Keratinocyte (primary cell): ENCODE results near the gene MGMT. TPM values are rescaled to one million over a fixed set of nuclear protein-coding genes. Genes with fewer than 3 reads are reported as not detected.

Source experiments
- DNase-seq: peaks from one replicate; pipeline ENCODE4 v3.0.0-alpha.2; 2011; ENCODE audit warnings: low read depth, missing footprints, low spot score
- FAIRE-seq: peaks from 2 replicates; lab custom pipeline; 2011; peaks lifted over from hg19 to GRCh38; lab: Jason Lieb, UNC
- H2AFZ ChIP-seq: 2 replicates; pipeline ENCODE4 v1.6.0; 2012; ENCODE audit warnings: low read length, control low read depth, inconsistent platforms; ENCODE audit not compliant: control insufficient read depth
- H3K27ac ChIP-seq: 2 replicates; pipeline ENCODE4 v1.5.1; 2011; ENCODE audit warnings: low read length; ENCODE audit not compliant: control insufficient read depth, insufficient read depth
- H3K27me3 ChIP-seq: 3 replicates; pipeline ENCODE4 v1.6.0; 2011; ENCODE audit warnings: low read length; ENCODE audit not compliant: control insufficient read depth, insufficient read depth; ENCODE audit errors: extremely low read depth
- H3K36me3 ChIP-seq, 2 experiments: 2 replicates in 1 of 2; 3 replicates in 1 of 2; pipeline ENCODE4 v1.5.1; 2011; ENCODE audit warnings: low read length in 2 of 2, mild to moderate bottlenecking in 1 of 2; ENCODE audit not compliant: control insufficient read depth in 2 of 2, insufficient read depth in 2 of 2; ENCODE audit errors: extremely low read depth in 1 of 2
- H3K4me1 ChIP-seq: 3 replicates; pipeline ENCODE4 v1.5.1; 2011; ENCODE audit warnings: low read length; ENCODE audit not compliant: control insufficient read depth, insufficient read depth; ENCODE audit errors: extremely low read depth
- H3K4me2 ChIP-seq: 3 replicates; pipeline ENCODE4 v1.6.0; 2011; ENCODE audit warnings: low read depth, low read length; ENCODE audit not compliant: control insufficient read depth, insufficient read depth; ENCODE audit errors: extremely low read depth
- H3K4me3 ChIP-seq, 3 experiments: fragments of 200-600 bp in 1 of 3; sonication (generic) in 1 of 3; 2 replicates in 2 of 3; 3 replicates in 1 of 3; pipeline ENCODE4 v1.5.1; 2011 to 2016; ENCODE audit warnings: low read length in 3 of 3, mild to moderate bottlenecking in 3 of 3, control low read depth in 2 of 3, inconsistent platforms in 1 of 3, low read depth in 1 of 3, mixed read lengths in 1 of 3, mixed run types in 1 of 3, moderate library complexity in 1 of 3; ENCODE audit not compliant: control insufficient read depth in 2 of 3, insufficient read depth in 2 of 3; ENCODE audit errors: extremely low read depth in 1 of 3
- H3K79me2 ChIP-seq: 2 replicates; pipeline ENCODE4 v1.6.0; 2012; ENCODE audit warnings: low read length; ENCODE audit not compliant: control insufficient read depth, insufficient read depth
- H3K9ac ChIP-seq: 3 replicates; pipeline ENCODE4 v1.6.0; 2011; ENCODE audit warnings: low read length; ENCODE audit not compliant: control insufficient read depth, insufficient read depth; ENCODE audit errors: extremely low read depth
- H3K9me1 ChIP-seq: 3 replicates; pipeline ENCODE4 v1.6.0; 2011; ENCODE audit warnings: low read length; ENCODE audit not compliant: control insufficient read depth, insufficient read depth; ENCODE audit errors: extremely low read depth
- H3K9me3 ChIP-seq: 2 replicates; pipeline ENCODE4 v1.5.1; 2012; ENCODE audit warnings: low read depth, low read length; ENCODE audit not compliant: control insufficient read depth
- H4K20me1 ChIP-seq: 3 replicates; pipeline ENCODE4 v1.6.0; 2011; ENCODE audit warnings: low read length; ENCODE audit not compliant: control insufficient read depth, insufficient read depth; ENCODE audit errors: extremely low read depth
- CTCF ChIP-seq, 3 experiments: IDR thresholded peaks in 1 of 3; conservative IDR thresholded peaks in 1 of 3; optimal IDR thresholded peaks in 1 of 3; 2 replicates in 2 of 3; 3 replicates in 1 of 3; pipeline versions ENCODE3 to v1.5.1; 2011; ENCODE audit warnings: low read length in 3 of 3, mild to moderate bottlenecking in 3 of 3, moderate library complexity in 2 of 3, control low read depth in 1 of 3, inconsistent platforms in 1 of 3; ENCODE audit not compliant: insufficient read depth in 2 of 3; ENCODE audit errors: extremely low read depth in 1 of 3
- EZH2 ChIP-seq: IDR thresholded peaks from one replicate; pipeline ENCODE4 v1.6.1; 2012; ENCODE audit warnings: inconsistent platforms, mild to moderate bottlenecking, low read length, moderate library complexity
- dilution Hi-C: fragments of 300-500 bp; cut with MboI; formaldehyde crosslinking; loops from one replicate; pipeline ENCODE4 v1.7.0; 2020; ENCODE audit warnings: low sequenced_read_pairs; ENCODE audit not compliant: extremely low pct_ligation_motif_present
- polyA plus RNA-seq, 5 experiments: library from polyadenylated mRNA; depleted of rRNA in 3 of 5; stranded (reverse) in 3 of 5; stranded (forward) in 1 of 5; unstranded in 1 of 5; fragments of >200 nt; gene quantifications; 1 replicate in 1 of 5; 2 replicates in 3 of 5; 3 replicates in 1 of 5; pipeline versions ENCODE4 v1.2.1 to v1.2.3, GENCODE V29; 2011 to 2012; ENCODE audit warnings: missing spikeins in 2 of 5, low read depth in 1 of 5, low replicate concordance in 1 of 5

Gene MGMT
- polyA plus RNA-seq, 1 donor (not counting 4 experiments of a cell fraction or from before 2014, with no cell fraction given) = 15.2 TPM

- no peak overlapping the region for H3K27ac ChIP-seq
- H3K79me2 ChIP-seq = no peaks in the 10 kb centered on the region
- DNase-seq (no peak), FAIRE-seq (no peak)
- no peaks in the 10 kb centered on the region for H4K20me1 ChIP-seq
- dilution Hi-C loops = no loop called here
- no peaks in the 10 kb centered on the region for H3K36me3 ChIP-seq
- H3K9me1 ChIP-seq = no peaks in the 10 kb centered on the region
- no peak overlapping the region for H3K4me3 ChIP-seq
- H3K4me2 ChIP-seq = no peak overlapping the region
- no peak overlapping the region for H3K9ac ChIP-seq
- H2AFZ ChIP-seq = no peak overlapping the region
- TF ChIP-seq CTCF (optimal IDR thresholded peaks at IDR 0.05 in 1 of 3, IDR thresholded peaks at IDR 0.05 in 1 of 3, conservative IDR thresholded peaks at IDR 0.05 in 1 of 3; ENCODE audit: extremely low read depth in 1 of 3, insufficient read depth in 2 of 3, low read length in 3 of 3) = no peak
- TF ChIP-seq EZH2 = no peak
- H3K9me3 ChIP-seq = no peaks in the 10 kb centered on the region
- H3K4me1 ChIP-seq = no peaks in the 10 kb centered on the region
- H3K27me3 ChIP-seq = no peaks in the 10 kb centered on the region
These were observed 165.0 kb downstream of the MGMT start for GRCh38 chr10:129631870-129632623.

- Histone ChIP-seq H3K27me3 (no peaks in the 10 kb centered on the region), H3K9ac (no peak overlapping the region), H3K9me1 (no peaks in the 10 kb centered on the region), H4K20me1 (no peaks in the 10 kb centered on the region), H3K4me2 (no peak overlapping the region), H3K4me3 (no peak overlapping the region), H3K79me2 (no peaks in the 10 kb centered on the region), H3K4me1 (no peaks in the 10 kb centered on the region), H3K27ac (no peak overlapping the region), H3K36me3 (no peaks in the 10 kb centered on the region), H2AFZ (no peak overlapping the region), H3K9me3 (no peaks in the 10 kb centered on the region)
- TF ChIP-seq EZH2 = no peak
- no peak for TF ChIP-seq CTCF (optimal IDR thresholded peaks at IDR 0.05 in 1 of 3, IDR thresholded peaks at IDR 0.05 in 1 of 3, conservative IDR thresholded peaks at IDR 0.05 in 1 of 3; ENCODE audit: extremely low read depth in 1 of 3, insufficient read depth in 2 of 3, low read length in 3 of 3)
- FAIRE-seq (no peak), DNase-seq (no peak)
- dilution Hi-C loops = no loop called here
These were observed 170.0 kb downstream of the MGMT start for GRCh38 chr10:129637010-129637409.
